DMS79 treated with DMSO at 0.1 percent for 48 hours (cell line): ENCODE measurements around the gene TMEM141.
A peak's percentile ranks its signal among the peaks of the same experiment; 100 is the strongest.
"Not testable (repeated sequence)": the region's sequence is repeated elsewhere in the genome, so short reads cannot be mapped to it uniquely, and the experiment has no call there.

ENCODE experiments used
- DNase-seq: peaks from one replicate; lab custom pipeline; 2025; lab: John Stamatoyannopoulos, UW

The TMEM141 gene

GRCh38 chr9:136773386-136774044 lies 17.6 kb upstream of the TMEM141 start:
- no peak for DNase-seq

- DNase-seq, result no peak
Measured at GRCh38 chr9:136774416-136775045, 16.6 kb upstream of the TMEM141 start.

- no peak for DNase-seq
Measured at GRCh38 chr9:136775191-136775590, 16.0 kb upstream of the TMEM141 start.

DNA sequence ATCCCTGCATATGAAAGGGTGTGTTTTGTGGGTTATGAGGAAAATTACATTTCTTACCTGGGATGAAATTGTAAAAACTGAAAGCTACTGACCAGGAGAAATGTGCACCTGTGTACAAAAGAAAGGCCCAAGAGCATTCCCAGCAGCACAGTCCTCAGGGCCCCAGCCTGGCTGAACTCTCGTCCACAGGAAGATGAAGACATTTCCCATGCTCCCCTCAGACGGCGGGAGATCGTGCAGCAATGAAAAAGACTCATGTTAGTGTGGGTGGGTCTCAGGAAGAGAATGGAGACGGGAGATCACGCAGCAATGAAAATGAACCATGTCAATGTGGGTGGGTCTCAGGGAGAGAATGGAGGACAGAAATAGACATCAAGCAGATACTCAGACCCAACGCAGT lies 14.2 kb upstream of the TMEM141 start:
- no peak for DNase-seq

- no peak for DNase-seq
Measured at GRCh38 chr9:136777359-136777758, 13.8 kb upstream of the TMEM141 start.

DNA sequence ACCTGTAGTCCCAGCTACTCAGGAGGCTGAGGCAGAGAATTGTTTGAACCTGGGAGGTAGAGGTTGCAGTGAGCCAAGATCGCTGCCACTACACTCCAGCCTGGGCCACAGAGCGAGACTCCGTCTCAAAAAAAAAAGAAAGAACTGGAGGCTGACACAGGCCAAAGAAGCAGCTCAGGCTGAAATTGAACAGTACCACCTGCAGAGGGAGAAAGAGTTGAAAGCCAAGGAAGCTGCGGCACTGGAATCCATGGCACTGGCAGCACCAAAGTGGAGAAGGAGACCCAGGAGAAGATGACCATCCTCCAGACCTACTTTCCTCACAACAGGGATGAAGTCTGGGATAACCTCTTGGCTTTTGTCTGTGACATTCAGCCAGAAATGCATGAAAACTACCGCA lies 11.3 kb upstream of the TMEM141 start:
- no peak for DNase-seq

GRCh38 chr9:136782452-136782851 lies 8.7 kb upstream of the TMEM141 start:
- no peak for DNase-seq

- no peak for DNase-seq
Measured at GRCh38 chr9:136784249-136784996, 6.7 kb upstream of the TMEM141 start.

DNA sequence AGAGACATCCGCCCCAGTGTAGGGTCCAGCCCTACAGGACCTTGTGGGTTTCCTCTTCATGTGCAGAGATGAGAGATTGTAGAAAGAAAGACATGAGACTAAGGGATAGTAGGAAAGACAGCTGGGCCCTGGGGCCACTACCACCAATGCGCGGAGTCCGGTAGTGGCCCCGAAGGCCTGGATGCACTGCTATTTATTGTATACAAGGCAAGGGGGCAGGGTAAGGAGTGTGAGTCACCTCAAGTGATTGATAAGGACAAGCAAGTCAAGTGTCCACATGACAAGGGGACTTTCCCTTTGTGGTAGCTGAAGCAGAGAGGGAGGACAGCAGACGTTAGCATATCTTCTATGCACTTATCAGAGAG lies 6.2 kb upstream of the TMEM141 start:
- DNase-seq, result no peak

DNA sequence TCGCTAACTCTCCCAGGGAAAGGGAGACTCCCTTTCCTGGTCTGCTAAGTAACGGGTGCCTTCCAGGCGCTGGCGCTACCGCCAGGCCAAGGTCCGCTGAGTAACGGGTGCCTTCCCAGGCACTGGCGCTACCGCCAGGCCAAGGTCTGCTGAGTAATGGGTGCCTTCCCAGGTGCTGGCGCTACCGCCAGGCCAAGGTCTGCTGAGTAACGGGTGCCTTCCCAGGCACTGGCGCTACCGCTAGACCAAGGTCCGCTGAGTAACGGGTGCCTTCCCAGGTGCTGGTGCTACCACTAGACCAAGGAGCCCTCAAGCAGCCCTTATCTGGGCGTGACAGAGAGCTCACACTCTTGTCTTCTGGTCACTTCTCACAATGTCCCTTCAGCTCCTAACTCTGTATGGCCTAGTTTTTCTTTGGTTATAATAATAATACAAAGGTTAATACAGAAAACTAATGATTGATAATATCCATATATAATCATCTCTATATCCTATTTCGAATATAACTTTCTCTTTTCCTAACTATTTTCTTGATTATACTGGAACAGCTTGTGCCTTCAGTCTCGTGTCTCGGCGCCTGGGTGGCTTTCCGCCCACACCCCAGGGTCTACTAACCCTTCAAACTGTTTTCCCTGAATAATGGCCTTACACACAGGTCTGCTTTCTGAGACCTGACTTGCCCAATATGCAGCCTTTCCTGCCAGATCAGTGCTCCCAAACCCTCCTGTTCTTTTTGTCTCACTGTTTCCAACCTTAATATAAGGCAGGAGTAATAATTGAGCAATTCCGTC lies 5.4 kb upstream of the TMEM141 start:
- DNase-seq, result not testable (repeated sequence)

DNA sequence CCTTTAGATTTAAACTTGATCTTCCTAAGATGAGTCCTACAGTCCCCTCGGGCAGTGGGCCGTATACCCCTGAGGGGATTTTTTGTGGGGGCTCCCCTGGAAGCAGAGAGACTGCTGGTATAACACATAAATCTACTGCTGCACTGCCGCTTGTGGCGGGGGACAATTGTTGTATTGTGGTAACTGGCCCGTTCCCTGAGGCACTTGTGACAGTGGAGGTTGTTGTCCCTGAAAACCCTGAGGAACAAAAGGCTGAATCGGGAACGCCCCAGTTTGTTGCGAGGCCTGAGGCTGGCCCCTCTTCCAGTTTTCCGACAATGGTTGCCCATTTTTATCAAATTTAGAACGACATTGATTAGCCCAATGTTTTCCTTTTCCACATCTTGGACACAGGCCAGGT lies 4.7 kb upstream of the TMEM141 start:
- DNase-seq, result no peak

DNA sequence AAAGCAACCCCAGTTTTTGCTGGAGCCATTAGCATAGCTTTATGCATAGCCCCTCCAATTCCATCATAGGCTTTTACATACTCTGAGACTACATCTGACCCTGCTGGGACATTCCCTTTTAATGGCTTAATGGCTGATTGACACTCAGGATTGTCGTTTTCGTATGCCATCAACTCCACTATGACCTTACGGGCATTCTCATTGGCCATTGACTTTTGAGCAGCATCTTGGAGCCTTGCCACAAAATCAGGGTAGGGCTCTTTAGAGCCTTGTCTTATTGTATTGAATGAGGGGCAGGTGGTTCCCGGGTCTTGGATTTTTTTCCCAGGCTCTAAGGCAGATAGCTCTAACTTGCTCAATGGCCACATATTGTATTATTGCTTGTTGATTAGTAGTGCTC lies 4.2 kb upstream of the TMEM141 start:
- peak; percentile 74 for DNase-seq

GRCh38 chr9:136787690-136788400 lies 3.3 kb upstream of the TMEM141 start:
- DNase-seq, result peak; percentile 86

- peak; percentile 56 for DNase-seq
Measured at GRCh38 chr9:136788644-136789522, 2.3 kb upstream of the TMEM141 start.

DNA sequence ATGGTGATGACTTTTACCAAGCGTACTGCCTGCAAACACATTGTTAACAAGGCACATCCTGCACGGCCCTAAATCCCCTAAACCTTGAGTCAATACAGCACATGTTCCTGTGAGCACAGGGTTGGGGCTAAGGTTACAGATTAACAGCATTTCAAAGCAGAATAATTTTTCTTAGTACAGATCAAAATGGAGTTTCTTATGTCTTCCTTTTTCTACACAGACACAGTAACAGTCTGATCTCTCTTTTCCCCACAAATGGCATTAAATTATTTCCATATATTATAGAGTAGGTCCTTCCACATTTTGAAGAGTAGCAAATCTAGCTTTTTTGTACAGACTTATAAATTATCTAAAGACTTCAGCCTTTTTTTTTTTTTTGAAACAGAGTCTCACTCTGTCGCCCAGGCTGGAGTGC lies 1.6 kb upstream of the TMEM141 start:
- DNase-seq, result no peak

DNA sequence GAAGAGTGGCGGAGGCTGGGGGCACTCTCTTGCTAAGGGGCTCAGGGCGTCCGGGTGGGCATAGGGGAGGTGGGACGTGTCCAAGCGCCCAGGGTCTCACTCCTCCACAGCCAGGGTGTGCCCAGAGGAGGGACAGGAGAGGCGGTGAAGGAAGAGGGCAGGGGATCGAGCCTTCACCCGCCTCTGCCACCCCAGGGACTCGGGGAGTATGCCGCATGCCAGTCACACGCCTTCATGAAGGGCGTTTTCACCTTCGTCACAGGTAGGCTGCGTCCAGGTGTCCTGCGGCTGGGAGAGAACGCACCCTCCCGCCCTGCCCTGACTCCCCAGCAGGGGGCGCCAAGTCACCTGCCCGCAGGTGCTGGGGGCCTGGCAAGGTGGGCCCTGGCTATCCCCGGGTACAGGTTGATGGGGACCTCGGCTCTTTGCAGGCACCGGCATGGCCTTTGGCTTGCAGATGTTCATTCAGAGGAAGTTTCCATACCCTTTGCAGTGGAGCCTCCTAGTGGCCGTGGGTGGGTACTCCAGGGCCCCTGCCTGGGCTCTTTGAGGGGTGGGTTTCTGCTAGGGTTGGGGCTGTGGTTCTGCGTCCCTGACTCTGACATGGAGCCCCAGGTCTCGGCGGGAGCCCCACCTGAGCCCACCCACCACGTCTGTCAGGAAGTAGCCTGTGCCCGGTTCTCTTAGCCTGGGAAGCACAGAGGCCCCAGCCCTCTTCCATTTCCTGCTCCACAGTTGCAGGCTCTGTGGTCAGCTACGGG lies 552 bp downstream of the TMEM141 start:
- peak; percentile 33 for DNase-seq

- DNase-seq, result no peak
Measured at GRCh38 chr9:136792321-136793085, 1.4 kb downstream of the TMEM141 start.

DNA sequence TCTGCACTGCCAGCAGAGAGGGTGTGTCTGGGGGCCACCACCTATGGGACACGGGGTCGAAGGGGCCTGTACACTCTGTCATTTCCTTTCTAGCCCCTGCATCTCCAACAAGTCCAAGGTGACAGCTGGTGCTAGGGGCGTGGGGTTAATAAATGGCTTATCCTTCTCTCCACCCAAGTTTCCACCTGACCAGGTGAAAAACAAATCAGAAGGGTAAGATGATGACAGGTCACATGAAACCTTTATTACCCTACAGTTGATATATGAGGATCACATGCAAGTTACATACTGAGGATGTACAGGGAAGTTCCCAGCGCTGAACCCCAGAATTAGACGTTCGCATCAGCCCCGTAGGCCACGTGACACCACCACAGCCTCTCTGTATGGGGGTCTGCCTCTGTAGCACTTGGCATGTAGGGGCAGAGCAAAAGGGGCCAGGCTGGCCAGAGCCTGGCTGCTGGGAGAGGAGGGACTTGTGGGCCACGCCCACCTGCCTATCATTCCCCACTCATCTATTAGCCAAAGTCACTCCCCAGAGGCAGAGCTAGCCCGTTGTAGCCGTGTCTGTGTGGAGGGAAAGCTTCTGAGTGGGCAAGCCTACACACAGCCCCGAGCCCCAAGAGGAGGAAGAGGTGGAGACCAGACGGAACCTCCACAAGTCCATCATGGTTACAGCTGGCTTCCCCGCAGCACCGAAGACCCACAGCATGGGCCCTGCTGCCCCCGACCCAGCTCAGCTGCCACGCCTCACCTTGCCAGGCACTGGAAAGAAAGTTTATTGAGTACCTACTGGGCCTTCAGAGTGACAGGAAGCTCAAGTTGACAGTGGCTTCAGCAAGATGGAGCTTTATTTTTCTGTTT lies 2.2 kb downstream of the TMEM141 start:
- no peak for DNase-seq
